K562 (cell line): Measurements from ENCODE around the gene PCED1B. TPM values are rescaled to one million over a fixed set of nuclear protein-coding genes. Genes with fewer than 3 reads are reported as not detected.

ENCODE experiments used
- ATAC-seq: fragments of 200-7000 bp; cut with Tn5 transposase; 3 replicates; pipeline ENCODE4 v1.9.1; 2020; ENCODE audit warnings: moderate library complexity
- BruUV-seq: library from RNA; stranded (reverse); fragments of 400-500 nt; replicated peaks from 2 replicates; lab custom pipeline; 2021; lab: Mats Ljungman, UMichigan
- CTCF ChIA-PET: fragments of 300-600 bp; formaldehyde crosslinking; extraction: SDS; loops from one replicate; lab custom pipeline; 2021; ENCODE audit warnings: low intra/inter-chr PET ratio; lab: Yijun Ruan, JAX
- POLR2A ChIA-PET: fragments of 300-600, 350-650 bp; sonication (Branson Sonifier 250); formaldehyde crosslinking; extraction: SDS; loops from one replicate; lab custom pipeline; 2021; ENCODE audit warnings: antibody characterized with exemption, inconsistent platforms; lab: Yijun Ruan, JAX
- DNase-seq, 4 experiments: peaks; one replicate each; pipeline versions ENCODE4 v3.0.0 to v3.0.0-alpha.2; 2011 to 2018; ENCODE audit warnings: low spot score in 3 of 4, mixed read lengths in 3 of 4; ENCODE audit errors: extremely low read depth in 1 of 4
- FAIRE-seq: peaks from 2 replicates; lab custom pipeline; 2011; peaks lifted over from hg19 to GRCh38; lab: Jason Lieb, UNC
- H2AFZ ChIP-seq: 2 replicates; pipeline ENCODE4 v1.6.0; 2011; ENCODE audit warnings: low read depth, low read length, control low read depth, inconsistent platforms
- H3K27ac ChIP-seq: fragments of 200-600 bp; 3 replicates; pipeline ENCODE4 v1.8.0; 2011; ENCODE audit warnings: low read depth, mild to moderate bottlenecking, control low read depth, inconsistent platforms, low read length, moderate library complexity, mixed read lengths; ENCODE audit errors: extremely low read depth
- H3K27me3 ChIP-seq, 2 experiments: fragments of 300-600 bp in 1 of 2; 2 replicates in 1 of 2; 3 replicates in 1 of 2; pipeline versions ENCODE4 v1.6.0 to v1.8.0; 2011; ENCODE audit warnings: inconsistent platforms in 2 of 2, low read length in 2 of 2, mild to moderate bottlenecking in 1 of 2, mixed read lengths in 1 of 2, moderate library complexity in 1 of 2; ENCODE audit not compliant: control insufficient read depth in 2 of 2, insufficient read depth in 2 of 2
- H3K36me3 ChIP-seq: fragments of 300-600 bp; 3 replicates; pipeline ENCODE4 v1.8.0; 2011; ENCODE audit warnings: mild to moderate bottlenecking, low read length, inconsistent platforms; ENCODE audit not compliant: control insufficient read depth, insufficient read depth
- H3K4me1 ChIP-seq, 2 experiments: fragments of 200-600 bp in 1 of 2; replicated peaks in 1 of 2; 2 replicates in 1 of 2; 3 replicates in 1 of 2; pipeline versions ENCODE4 v1.5.1 to v1.8.0; 2011; ENCODE audit warnings: inconsistent platforms in 2 of 2, low read length in 2 of 2, mild to moderate bottlenecking in 1 of 2, mixed read lengths in 1 of 2, moderate library complexity in 1 of 2; ENCODE audit not compliant: control insufficient read depth in 2 of 2, insufficient read depth in 2 of 2
- H3K4me2 ChIP-seq: 2 replicates; pipeline ENCODE4 v1.6.1; 2011; ENCODE audit warnings: low read length, control low read depth, inconsistent platforms, mixed read lengths; ENCODE audit not compliant: insufficient read depth
- H3K4me3 ChIP-seq: fragments of 200-600 bp; sonication (generic), shearing (Covaris generic); 2 replicates; pipeline ENCODE4 v1.5.1; 2016; ENCODE audit warnings: control low read depth, inconsistent platforms
- H3K79me2 ChIP-seq: fragments of 200-600 bp; 3 replicates; pipeline ENCODE4 v1.8.0; 2011; ENCODE audit warnings: low read length, inconsistent platforms; ENCODE audit not compliant: control insufficient read depth, insufficient read depth
- H3K9ac ChIP-seq, 2 experiments: 2 replicates each; pipeline versions ENCODE4 v1.6.0 to v1.6.1; 2011; ENCODE audit warnings: low read depth in 2 of 2, low read length in 2 of 2, control low read depth in 1 of 2, inconsistent platforms in 1 of 2, mild to moderate bottlenecking in 1 of 2, mixed read lengths in 1 of 2; ENCODE audit not compliant: insufficient read depth in 1 of 2
- H3K9me1 ChIP-seq: one replicate; pipeline ENCODE4 v1.6.0; 2011; ENCODE audit warnings: inconsistent platforms, mild to moderate bottlenecking, low read length, moderate library complexity; ENCODE audit not compliant: control insufficient read depth, insufficient read depth
- H3K9me3 ChIP-seq: replicated peaks from 2 replicates; pipeline ENCODE4 v1.5.1; 2011; ENCODE audit warnings: low read depth, low read length, inconsistent platforms; ENCODE audit not compliant: control insufficient read depth, insufficient read depth
- H4K20me1 ChIP-seq: replicated peaks from 2 replicates; pipeline ENCODE4 v1.6.1; 2011; ENCODE audit warnings: low read length, inconsistent platforms, mixed read lengths; ENCODE audit not compliant: control insufficient read depth, insufficient read depth
- ATF2 ChIP-seq: sonication (generic); formaldehyde crosslinking; IDR thresholded peaks from 2 replicates; pipeline ENCODE4 v1.8.1; 2022; ENCODE audit warnings: missing genetic modification reagents
- C11orf30 ChIP-seq: fragments of 450-650 bp; IDR thresholded peaks from 2 replicates; pipeline ENCODE4 v1.6.1; 2016; ENCODE audit warnings: low read depth, mild to moderate bottlenecking
- E2F1 ChIP-seq: sonication (generic); formaldehyde crosslinking; IDR thresholded peaks from 2 replicates; pipeline ENCODE4 v1.8.1; 2023; ENCODE audit warnings: mild to moderate bottlenecking, missing genetic modification reagents, moderate library complexity
- ELF1 ChIP-seq: fragments of 200-800 bp; sonication (Bioruptor generic); IDR thresholded peaks from 2 replicates; pipeline ENCODE4 v1.6.1; 2016; ENCODE audit warnings: missing genetic modification characterization, missing compliant biosample characterization
- EP300 ChIP-seq: IDR thresholded peaks from 2 replicates; pipeline ENCODE4 v1.6.1; 2012; ENCODE audit warnings: low read length, improper control_type of control experiment
- L3MBTL2 ChIP-seq: fragments of 450-650 bp; IDR thresholded peaks from 2 replicates; pipeline ENCODE4 v1.6.1; 2016; ENCODE audit warnings: mild to moderate bottlenecking, moderate library complexity
- NFE2 ChIP-seq: IDR thresholded peaks from 2 replicates; pipeline ENCODE4 v1.6.1; 2014; ENCODE audit warnings: antibody characterized with exemption, low read depth
- SLC30A9 ChIP-seq: fragments of 250-450 bp; sonication (Bioruptor Pico); IDR thresholded peaks from 2 replicates; pipeline ENCODE4 v1.8.0; 2022; ENCODE audit warnings: mild to moderate bottlenecking, moderate library complexity
- TARDBP ChIP-seq: fragments of 450-650 bp; IDR thresholded peaks from 2 replicates; pipeline ENCODE4 v1.6.1; 2016
- TRIM24 ChIP-seq, 2 experiments: fragments of 450-650 bp; IDR thresholded peaks; 2 replicates each; pipeline ENCODE4 v1.6.1; 2016
- XRCC3 ChIP-seq: fragments of 450-650 bp; IDR thresholded peaks from 2 replicates; pipeline ENCODE4 v1.6.1; 2017; ENCODE audit warnings: mild to moderate bottlenecking, moderate library complexity
- ZNF830 ChIP-seq: fragments of 250-450 bp; sonication (Bioruptor Pico); IDR thresholded peaks from 2 replicates; pipeline ENCODE4 v1.5.0; 2021; ENCODE audit warnings: mild to moderate bottlenecking
- WGBS: fragments of 100-300 bp; shearing (Covaris generic); methylation state at CpG from one replicate; pipeline ENCODE4 v1.1.6; 2016; ENCODE audit warnings: low coverage, mixed read lengths; ENCODE audit not compliant: insufficient coverage; ENCODE audit errors: missing lambda C conversion rate; 5-methylcytosine and 5-hydroxymethylcytosine counted together
- in situ Hi-C: fragments of 300-500 bp; cut with MboI; formaldehyde crosslinking; loops from 4 replicates; pipeline ENCODE4 v1.15.0; 2018; ENCODE audit warnings: inconsistent platforms, mixed read lengths
- intact Hi-C: fragments of 100-400 bp; cut with micrococcal nuclease; formaldehyde crosslinking; loops from 2 replicates; pipeline ENCODE4 v1.14.2; 2022
- polyA plus RNA-seq, 8 experiments: library from polyadenylated mRNA; depleted of rRNA in 4 of 8; stranded (reverse) in 5 of 8; unstranded in 3 of 8; fragments of >200 nt; fragmentation: Nextera tagmentation in 2 of 8; fragmentation: Illumina TruSeq in 1 of 8; extraction: Ambion mirVana in 2 of 8; extraction: Trizol in 1 of 8; gene quantifications; 2 replicates each; pipeline versions ENCODE4 v1.2.1 to v1.2.3, GENCODE V29; 2011 to 2014; ENCODE audit warnings: inconsistent platforms in 1 of 8, missing spikeins in 1 of 8
- total RNA-seq, 7 experiments: library from RNA; depleted of rRNA in 6 of 7; stranded (reverse); fragments of >200 nt in 6 of 7; fragmentation: Illumina TruSeq in 2 of 7; extraction: Trizol in 2 of 7; gene quantifications; 2 replicates each; pipeline versions ENCODE4 v1.2.1 to v1.2.3, GENCODE V29; 2011 to 2021; ENCODE audit warnings: low replicate concordance in 1 of 7
- TF ChIP-seq, protein P1 (sequence below): fragments of 450-650 bp; IDR thresholded peaks from 2 replicates; pipeline ENCODE4 v1.6.1; 2016

The PCED1B gene
- total and polyA plus RNA-seq, 9 of the 15 experiments (the other 6 are each of a cell fraction or from before 2014, with no cell fraction given) = 1.2 to 9.3 (median 2.5) TPM

GRCh38 chr12:47114481-47114892, 35.1 kb downstream of the PCED1B start:
- intact Hi-C loops = no loop called here
- TF ChIP-seq SLC30A9 (CRISPR knock-in tag) (no peak), C11orf30 (peak; percentile 71), ZNF830 (no peak), L3MBTL2 (peak; percentile 79), TARDBP (no peak), NFE2 (peak; percentile 63), ELF1 (tag) (no peak), ATF2 (CRISPR knock-in tag) (no peak), EP300 (no peak), XRCC3 (no peak), E2F1 (CRISPR knock-in tag) (no peak), TRIM24 (IDR thresholded peaks at IDR 0.05) (no peak)
- TF ChIP-seq, protein P1, sequence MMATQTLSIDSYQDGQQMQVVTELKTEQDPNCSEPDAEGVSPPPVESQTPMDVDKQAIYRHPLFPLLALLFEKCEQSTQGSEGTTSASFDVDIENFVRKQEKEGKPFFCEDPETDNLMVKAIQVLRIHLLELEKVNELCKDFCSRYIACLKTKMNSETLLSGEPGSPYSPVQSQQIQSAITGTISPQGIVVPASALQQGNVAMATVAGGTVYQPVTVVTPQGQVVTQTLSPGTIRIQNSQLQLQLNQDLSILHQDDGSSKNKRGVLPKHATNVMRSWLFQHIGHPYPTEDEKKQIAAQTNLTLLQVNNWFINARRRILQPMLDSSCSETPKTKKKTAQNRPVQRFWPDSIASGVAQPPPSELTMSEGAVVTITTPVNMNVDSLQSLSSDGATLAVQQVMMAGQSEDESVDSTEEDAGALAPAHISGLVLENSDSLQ = no peak

More at GRCh38 chr12:47114481-47114892, 35.1 kb downstream of the PCED1B start:
- ChIA-PET CTCF (no interaction called here), POLR2A (interaction anchor here (1.2 kb wide), 1 partner anchor 9 kb away, joined by 3 read pairs; no protein-coding TSS in a partner anchor)
- H3K79me2 ChIP-seq = no peaks in the 10 kb centered on the region
- FAIRE-seq (peak; percentile 84), DNase-seq (peak in 2 of 4 experiments; percentile 15 to 38), ATAC-seq (peak; percentile 78)
- peaks cover 0 to 9% of the 10 kb centered on the region in 2 experiments; a peak in 3 of 5 replicates for H3K4me1 ChIP-seq
- no peaks in the 10 kb centered on the region for H3K9me1 ChIP-seq
- no peaks in the 10 kb centered on the region for H4K20me1 ChIP-seq
- BruUV-seq = no TSS peak
- no peaks in the 10 kb centered on the region for H3K27me3 ChIP-seq
- H3K27ac ChIP-seq = no peak overlapping the region
- no peaks in the 10 kb centered on the region for H3K36me3 ChIP-seq
- H3K9ac ChIP-seq = peak overlapping the region in 1 of 2 experiments; percentile 38; a peak in 1 of 4 replicates
- 20% methylated on average over 5 of the region's 5 CpGs for WGBS
- H2AFZ ChIP-seq = peak overlapping the region; percentile 53
- no peaks in the 10 kb centered on the region for H3K9me3 ChIP-seq
- peak overlapping the region; percentile 21; the same call in 1 of the 2 replicates for H3K4me2 ChIP-seq
- in situ Hi-C loops = no loop called here
- H3K4me3 ChIP-seq = no peak overlapping the region
